DMS79 (cell line): Measurements from ENCODE around the gene SLC1A1.

ENCODE experiments used
- DNase-seq: peaks from one replicate; lab custom pipeline; 2025; lab: John Stamatoyannopoulos, UW

SLC1A1 gene

DNA sequence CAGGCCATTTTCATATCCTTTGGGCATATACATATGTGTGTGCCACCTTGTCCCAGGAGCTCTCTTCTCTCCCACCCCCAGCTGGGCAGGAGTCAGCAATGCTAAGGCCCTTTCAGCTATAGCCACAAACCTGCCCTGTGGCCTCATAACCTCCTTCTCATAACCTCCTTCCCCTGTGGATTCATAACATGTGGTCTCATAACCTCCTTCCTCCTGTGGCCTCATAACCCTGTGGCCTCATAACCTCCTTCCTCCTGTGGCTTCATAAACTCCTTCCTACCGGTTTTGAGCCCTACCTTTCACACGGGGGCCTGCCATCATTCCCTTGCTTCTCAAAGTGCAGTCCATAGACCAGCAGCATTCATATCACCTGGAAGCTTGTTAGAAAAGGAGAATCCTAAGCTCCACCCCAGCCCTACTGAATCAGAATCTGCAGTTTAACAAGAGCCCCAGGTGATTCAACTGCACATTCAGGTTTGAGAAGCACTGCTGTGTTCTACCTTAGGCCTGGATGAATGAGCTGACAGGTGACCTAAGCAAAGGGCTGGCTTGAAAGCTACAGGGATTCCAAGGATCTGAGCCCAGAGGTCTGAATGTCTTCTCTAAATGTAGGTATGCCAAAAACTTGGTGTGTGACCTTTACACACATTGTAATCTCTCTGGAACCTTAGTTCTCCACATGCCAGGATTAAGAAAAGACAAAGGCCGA, 129.9 kb downstream of the SLC1A1 start:
- DNase-seq = no peak

- no peak for DNase-seq
These were observed 130.8 kb downstream of the SLC1A1 start for GRCh38 chr9:4620881-4621555.

- DNase-seq = no peak
These were observed 131.7 kb downstream of the SLC1A1 start for GRCh38 chr9:4622016-4622415.

DNA sequence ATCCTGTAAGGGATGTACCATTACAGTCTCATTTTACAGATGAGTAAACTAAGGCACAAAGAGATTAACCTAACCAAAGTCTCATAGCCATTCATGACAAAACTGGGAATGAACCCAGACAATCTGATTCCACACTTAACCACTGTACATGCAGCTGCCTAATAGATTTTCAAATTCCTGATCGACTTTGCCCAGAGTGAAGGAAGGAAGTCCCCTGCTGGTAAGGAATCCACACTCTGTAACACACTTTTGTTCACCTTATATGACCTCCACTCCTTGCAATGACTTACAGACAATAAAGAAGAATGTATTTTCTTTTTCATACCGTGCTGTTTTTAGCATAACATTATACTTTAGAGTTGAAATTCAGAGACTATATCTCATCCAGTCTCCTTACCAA, 140.6 kb downstream of the SLC1A1 start:
- no peak for DNase-seq
